Occipital lobe (tissue), 2 donors: ENCODE measurements around the gene TAS2R4. TPM values are rescaled to one million over a fixed set of nuclear protein-coding genes. Genes with fewer than 3 reads are reported as not detected.
"Not testable (repeated sequence)": the region's sequence is repeated elsewhere in the genome, so short reads cannot be mapped to it uniquely, and the experiment has no call there.

Source experiments
- DNase-seq: peaks from one replicate; lab custom pipeline; 2025; lab: John Stamatoyannopoulos, UW
- total RNA-seq: library from RNA; depleted of rRNA; stranded (reverse); fragments of >200 nt; gene quantifications from one replicate; pipeline ENCODE4 v1.2.3, GENCODE V29; 2014

The TAS2R4 gene, protein sequence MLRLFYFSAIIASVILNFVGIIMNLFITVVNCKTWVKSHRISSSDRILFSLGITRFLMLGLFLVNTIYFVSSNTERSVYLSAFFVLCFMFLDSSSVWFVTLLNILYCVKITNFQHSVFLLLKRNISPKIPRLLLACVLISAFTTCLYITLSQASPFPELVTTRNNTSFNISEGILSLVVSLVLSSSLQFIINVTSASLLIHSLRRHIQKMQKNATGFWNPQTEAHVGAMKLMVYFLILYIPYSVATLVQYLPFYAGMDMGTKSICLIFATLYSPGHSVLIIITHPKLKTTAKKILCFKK
- 4.5 TPM for total RNA-seq

DNA sequence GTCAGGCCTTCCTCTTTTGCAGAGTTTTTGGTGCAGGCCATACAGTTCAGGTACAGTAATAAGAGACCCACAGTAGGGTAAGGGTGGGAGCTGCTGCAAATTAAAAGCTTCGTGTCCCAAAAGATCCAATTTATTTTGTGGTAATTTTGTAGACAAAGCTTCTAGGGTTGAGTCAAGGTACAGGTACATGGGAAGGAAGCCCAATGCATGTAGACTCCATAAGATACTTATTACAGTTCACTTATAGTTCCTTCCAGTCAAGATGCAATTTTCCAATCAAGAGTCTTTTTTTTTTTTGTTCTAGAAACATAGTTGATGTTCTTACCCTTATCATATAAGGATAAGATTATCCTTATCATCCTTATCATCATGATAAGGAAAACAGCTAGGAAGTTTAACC lies at the start of gene TAS2R4:
TAS2R4 (plus strand) TSS at position 301 of the 400 bp plus-strand sequence. CDS start 1,815 bp downstream, outside the sequence.
- DNase-seq, result no peak

DNA sequence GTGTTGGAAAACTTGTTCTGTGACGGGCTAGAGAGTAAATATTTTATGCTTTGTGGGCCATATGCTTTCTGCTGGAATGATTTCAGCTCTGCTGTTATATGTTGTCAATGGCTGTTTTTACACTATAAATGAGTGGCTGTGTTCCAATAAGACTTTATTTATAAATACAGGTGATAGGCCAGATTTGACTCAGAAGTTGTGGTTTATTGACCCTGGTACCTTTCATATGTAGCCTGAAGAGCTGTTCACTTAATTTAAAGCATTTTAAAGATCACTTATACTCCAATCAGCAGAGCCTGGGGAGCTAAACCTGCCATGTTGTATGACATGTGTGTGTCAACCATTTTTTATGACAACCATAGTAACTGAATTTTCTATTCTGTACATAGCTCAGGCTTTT lies 47.5 kb upstream of the TAS2R4 start:
- no peak for DNase-seq

DNA sequence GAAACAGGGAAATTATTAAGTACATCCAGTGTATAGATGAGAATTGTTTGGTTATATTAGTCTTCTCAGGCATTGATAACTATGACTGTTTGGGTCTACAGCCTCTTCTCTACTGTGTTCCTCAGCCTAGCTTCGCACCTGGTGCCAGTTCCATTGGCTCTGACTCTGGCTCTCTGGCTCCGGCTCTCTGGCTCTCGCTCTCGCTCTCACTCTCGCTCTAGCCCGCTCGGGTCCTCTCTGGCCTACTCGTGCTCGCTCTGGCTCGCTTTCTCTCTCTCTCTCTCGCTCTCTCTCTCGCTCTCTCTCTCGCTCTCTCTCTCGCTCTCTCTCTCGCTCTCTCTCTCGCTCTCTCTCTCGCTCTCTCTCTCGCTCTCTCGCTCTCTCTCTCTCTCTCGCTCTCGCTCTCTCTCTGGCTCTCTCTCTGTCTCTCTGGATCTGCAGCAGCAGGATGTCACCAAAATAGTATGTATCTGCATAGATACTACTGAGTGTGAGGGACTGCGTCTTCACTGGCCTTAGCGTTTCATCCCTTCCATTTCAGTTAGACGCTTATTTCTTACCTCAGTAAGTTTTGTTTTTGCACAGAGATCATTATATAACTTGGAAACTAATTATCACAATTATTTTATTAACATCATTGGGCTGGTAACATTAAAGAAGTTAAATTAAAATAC lies 44.9 kb upstream of the TAS2R4 start:
- DNase-seq, result no peak

DNA sequence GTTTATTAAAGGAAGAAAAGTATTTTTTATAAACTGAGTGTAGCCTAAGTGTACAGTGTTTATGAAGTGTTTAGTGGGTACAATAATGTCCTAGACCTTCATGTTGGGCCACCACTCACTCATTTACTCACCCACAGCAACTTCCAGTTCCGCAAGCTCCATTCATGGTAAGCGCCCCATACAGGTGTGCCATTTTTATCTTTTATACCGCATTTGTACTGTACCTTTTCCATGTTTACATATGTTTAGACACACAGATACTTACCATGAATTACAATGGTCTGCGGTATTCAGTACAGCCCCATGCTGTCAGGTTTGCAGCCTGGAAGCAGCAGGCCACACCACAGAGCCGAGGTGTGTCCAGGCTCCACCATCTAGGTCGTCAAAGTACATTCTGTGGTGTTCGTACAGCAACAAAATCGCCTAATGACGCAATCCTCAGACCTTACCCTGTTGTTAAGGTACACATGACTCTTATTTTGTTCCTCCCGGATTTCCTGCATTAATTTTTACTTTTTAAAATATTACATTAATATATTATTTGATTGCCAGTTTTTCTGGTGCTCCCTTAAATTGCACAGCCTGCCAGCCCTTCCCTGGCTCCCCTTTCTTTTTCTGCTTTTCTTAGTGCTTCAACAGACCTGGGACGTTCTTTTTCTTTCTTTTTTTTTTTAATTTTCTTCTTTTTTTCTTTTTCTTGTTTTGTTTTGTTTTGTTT lies 39.2 kb upstream of the TAS2R4 start:
- DNase-seq, result no peak

DNA sequence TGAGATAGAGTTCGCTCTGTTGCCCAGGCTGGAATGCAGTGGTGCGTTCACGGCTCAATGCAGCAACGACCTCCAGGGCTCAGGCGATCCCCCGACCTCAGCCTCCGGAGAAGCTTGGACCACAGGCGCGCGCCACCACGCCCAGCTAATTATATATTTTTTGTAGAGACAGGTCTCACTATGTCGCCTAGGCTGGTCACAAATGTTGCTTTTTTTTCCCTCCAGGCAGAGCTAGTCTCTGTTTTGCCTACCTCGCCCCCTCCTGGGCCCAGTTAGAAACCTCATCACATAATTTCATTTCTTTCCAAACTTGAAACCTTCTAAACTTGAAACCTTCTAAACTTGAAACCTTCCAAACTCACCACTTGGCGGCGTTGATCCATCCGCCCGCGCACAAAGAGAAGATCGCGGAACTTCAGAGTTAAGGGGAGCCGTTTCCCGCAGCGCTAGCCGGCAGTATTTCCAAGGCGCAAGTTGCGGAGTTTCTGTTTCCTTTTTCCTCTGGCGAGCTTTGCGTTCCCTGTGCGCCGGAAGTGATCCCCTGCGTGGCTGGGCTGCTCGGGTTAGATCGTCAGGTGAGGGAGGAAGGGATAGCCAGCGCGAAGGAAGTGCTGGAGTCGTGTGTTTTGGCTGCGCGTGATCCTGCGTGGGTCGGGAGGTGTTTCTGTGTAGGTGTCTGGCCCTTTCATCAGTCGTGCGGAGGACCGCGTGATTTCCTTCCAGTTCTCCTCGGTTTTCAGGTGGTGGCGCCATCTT lies 38.5 kb upstream of the TAS2R4 start, which contains the start of gene SSBP1:
SSBP1 (plus strand) TSS at position 523 of the 756 bp plus-strand sequence. CDS start 809 bp downstream, outside the sequence.
- DNase-seq, result peak; percentile 87

DNA sequence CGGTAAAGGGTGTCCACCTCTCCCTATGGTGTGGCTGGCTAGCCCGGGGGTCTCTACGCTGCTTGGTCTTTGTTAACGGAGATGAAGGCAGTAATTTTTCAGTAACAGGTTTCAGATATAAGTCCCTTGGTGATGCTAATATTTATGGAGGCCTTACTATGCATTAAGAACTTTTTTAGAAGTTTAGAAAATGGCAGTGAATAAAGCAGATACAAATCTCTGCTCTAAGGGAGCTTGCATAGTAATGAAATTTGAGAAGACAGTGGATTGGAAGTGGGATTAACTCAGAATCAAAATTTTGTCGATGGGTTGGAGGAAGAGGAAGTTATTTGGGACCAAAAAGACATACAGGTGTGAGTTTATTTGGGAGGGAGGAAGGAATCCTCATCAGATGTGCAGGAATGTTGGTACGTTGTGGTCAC lies 37.9 kb upstream of the TAS2R4 start:
- no peak for DNase-seq

DNA sequence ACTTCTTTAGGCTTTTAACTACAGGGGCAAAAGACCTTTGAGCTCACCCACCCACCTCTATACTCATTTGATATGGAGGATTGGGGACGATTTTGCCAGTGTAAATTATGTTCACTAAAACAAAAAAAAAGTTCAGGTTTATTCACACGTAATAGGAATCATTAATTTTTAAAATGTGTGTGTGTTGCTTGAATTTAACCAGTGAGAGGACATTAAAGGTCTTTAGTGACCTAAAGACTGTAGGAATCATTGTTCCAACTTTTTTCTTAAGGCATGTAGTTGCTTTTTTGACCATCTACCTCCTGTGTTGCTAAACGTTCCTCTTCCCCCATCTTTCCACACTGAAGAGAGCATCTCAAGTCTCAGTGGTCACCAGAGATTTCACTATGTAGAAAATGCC lies 37.2 kb upstream of the TAS2R4 start:
- DNase-seq, result no peak

DNA sequence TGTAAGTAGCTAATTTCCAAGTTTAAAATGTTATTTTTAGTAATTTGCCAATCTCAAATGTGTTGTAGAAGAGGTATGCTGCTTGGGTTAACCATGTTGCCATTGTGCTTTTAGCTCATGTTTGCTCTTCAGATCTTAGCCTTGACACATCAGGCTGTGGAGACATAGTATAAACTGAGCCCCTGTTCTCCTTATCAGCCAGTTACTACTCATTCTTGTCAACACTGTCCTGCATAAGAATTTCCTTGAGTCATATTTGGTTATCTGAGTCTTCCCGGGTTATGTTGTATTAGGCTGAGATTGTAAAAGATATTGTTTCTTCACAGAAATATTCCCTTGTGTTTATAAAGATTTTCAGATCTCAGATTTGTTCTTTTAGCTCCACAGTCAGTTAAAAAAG lies 34.2 kb upstream of the TAS2R4 start:
- DNase-seq, result no peak

DNA sequence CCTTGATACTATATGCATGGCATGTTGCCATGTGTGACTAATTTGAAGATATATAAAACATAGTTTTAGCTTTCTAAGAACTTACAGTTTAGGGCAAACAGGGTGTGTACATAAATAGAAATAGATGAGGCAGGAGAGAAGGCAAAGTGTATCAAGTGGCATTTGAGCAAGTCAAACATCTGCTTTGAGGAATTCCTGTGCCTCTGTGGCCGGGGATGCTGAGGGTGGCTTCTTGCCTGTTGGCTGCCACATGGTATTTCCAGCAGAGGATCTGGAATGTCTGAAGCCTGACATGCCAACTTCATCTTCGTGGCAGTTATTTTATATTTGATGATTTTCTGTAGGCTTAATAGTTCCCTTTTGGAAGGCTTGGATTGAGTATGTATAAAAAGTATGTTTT lies 32.3 kb upstream of the TAS2R4 start:
- DNase-seq, result no peak

DNA sequence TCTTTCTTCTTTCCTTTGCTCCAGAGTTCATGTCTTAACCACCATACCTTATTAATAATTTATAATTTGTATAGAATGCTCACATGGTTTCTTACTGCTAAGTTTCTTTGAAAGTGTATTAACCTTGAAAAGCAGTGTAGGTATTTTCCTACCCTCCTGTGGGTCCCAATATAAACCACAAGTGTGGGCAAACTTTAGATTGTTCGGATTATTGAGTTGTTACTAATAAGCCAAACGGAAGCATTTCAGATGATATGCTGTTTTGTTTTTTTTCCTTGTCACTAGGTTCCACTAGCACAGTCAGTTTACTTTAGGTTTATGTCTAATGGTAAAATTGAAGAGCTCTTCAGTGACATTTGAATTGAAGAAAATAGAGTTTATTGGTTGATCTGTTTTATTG lies 28.1 kb upstream of the TAS2R4 start:
- no peak for DNase-seq

DNA sequence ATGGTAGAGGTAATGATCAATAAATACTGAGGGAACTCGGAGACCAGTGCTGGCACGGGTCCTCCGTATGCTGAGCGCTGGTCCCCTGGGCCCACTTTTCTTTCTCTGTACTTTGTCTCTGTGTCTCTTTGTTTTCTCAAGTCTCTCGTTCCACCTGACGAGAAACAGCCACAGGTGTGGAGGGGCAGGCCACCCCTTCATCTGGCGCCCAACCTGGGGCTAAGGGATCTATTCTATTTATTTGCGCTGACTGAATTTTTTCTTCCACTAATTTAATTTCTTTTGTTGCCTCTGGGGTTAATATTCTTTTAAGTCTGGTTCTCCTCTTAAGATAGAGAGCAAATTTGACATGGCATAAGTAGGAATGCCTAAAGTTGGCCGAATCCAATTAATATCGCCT lies 24.6 kb upstream of the TAS2R4 start:
- not testable (repeated sequence) for DNase-seq

DNA sequence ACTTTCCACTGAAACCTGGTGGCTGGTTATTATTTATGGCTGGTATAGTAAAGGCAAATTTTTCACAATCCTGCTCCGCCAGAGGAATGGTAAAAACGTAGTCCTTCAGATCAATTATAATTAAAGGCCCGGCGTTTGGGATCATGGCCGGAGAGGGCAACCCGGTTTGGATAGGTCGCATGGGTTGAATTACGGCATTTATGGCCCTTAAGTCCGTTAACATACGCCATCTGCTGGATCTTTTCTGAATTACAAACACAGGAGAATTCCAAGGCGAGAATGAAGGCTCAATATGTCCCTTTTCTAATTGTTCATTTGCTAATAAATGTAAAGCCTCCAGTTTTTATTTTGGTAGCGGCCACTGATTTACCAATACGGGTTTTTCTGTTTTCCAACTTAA lies 23.8 kb upstream of the TAS2R4 start:
- no peak for DNase-seq

DNA sequence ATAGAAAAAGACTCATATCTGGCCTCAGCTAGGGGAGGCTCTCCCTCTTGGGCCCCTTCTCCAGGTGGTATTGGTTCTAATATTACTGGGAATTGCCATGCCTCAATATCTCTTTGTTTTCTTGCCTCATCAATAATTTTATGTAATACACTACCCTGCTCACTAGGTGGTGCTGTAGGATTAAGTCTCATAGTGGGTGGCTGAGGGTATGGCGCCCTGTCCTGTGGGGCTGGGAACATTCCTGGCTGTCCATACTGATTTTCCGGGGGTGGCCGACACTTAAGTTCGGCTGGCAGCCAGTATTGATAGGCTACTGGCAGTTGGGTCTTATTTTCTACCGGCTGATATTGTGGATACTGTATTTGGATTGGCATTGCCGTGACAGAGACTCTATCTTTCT lies 21.5 kb upstream of the TAS2R4 start:
- DNase-seq, result no peak

DNA sequence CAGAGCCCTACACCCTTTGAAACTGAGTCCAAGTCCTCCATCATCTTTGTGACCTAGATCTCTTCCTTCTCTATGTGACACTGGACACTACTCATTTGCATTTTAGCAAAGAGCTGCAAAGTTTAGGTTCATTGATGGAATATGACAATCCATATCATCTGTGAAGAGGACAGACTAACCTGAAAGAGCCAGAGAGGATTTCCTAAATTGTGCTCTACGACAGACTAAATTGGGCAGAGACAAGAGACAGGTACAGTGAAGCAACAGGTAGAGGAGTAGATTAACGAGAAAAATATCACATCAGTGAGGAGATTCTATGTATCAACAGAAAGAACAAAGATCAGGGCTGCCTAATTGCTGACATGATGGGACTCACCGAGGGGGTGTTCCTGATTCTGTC lies 12.7 kb upstream of the TAS2R4 start, which contains the start of gene TAS2R3:
TAS2R3 (plus strand) TSS at position 301 of the 400 bp plus-strand sequence; CDS start at position 363, 62 bp downstream.
- DNase-seq, result no peak

DNA sequence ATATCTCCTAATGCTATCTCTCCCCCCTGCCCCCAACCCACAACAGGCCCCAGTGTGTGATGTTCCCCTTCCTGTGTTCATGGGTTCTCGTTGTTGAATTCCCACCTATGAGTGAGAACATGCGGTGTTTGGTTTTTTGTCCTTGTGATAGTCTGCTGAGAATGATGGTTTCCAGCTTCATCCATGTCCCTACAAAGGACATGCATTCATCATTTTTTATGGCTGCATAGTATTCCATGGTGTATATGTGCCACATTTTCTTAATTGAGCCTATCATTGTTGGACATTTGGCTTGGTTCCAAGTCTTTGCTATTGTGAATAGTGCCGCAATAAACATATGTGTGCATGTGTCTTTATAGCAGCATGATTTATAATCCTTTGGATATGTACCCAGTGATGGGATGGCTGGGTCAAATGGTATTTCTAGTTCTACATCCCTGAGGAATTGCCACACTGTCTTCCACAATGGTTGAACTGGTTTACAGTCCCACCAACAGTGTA lies 6.3 kb upstream of the TAS2R4 start:
- not testable (repeated sequence) for DNase-seq

DNA sequence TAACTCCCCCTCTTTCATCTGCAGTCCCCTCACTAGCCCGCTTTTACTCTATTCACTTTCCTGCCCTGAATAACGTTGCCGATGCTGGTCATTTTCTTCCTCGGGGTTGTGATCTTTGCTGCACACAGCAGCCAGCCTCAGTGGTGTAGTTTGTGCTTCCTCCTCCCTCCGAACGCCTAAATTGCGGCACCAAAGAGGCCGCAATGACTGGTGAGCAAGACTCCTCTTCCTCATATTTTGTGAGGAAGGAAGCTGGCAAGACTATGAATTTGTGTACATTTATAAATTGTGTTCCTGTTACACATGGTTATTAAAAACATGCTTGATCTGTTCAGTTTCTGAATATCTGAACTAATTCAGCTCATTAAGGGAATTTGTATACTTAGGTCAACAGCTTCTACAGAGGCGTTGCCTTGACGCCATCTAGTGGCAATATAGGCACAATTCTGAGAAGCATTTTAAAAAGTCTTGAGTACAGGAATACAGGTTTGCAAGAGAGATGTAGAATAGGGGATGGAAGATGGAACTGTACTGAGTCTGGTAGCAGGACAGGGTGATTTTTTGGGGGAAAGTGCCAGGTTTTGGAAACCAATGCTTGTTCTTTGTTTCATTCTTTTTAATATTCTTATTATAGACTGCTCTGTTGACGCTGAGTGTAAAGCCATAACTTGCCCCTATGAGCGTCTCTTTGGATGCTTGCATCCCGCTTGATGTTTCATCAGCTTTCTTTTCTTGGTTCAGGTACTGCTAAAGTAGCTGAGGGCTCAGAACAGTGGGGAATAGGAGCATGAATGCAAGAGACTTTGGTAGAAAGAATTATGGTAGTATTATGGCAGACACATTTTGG lies 9.5 kb downstream of the TAS2R4 start:
- no peak for DNase-seq

DNA sequence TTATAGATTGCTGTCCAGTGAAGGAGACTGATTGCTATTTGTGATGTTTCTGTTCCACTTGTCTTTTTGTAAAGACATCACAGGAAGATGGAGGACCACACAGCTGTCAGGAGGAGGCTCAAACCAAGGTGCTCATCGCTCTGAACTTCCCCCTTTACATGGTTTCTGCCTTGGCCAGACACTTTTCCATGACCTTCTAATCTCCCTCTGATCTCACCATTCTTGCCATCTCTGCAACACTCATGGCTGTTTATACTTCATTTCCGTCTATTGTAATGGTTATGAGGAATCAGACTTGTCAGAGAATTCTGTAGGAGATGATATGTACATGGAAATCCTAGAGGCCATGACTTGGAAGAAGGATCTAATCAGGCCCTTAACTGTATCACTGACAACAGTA lies 11.8 kb downstream of the TAS2R4 start:
- no peak for DNase-seq

DNA sequence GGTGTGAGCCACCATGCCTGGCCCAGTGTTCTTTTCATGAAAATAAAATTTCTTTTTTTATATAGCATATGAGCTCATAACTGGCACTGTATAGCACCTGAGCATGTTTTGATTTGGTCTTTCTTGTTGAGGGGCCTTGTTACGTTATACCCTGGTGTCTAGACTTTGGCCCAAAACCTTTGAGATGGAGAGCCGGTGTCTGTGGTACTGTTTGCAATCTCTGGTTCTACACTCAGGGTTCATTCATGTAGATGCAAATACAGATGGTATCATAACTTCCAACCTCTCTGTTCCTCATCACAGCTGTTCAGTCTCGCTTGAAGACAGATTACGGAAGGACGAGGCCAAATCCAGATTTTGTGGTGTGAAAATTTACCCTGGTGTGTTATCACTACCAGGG lies 13.4 kb downstream of the TAS2R4 start, which contains the start of gene TAS2R5:
TAS2R5 (plus strand) TSS at position 301 of the 400 bp plus-strand sequence. CDS start 145 bp downstream, outside the sequence.
- DNase-seq, result no peak

DNA sequence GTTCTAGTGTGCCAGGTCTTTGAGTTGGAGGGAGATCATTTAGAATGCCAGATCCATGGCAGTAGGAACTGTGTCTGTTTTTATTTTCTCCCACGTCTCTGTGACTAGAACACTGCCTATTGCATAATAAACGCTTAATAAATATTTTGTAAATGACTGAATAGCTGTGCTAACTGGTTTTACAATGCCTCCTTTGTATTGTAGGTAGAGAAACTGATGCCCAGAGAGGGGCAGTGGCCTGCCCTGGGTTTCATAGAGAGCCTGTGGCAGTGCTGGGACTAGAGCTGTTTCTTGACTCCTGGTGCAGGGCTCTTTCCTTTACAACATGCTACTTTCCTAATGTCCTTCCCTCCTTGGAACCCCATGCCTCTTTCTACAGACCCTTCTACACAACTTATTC lies 16.1 kb downstream of the TAS2R4 start:
- DNase-seq, result no peak

DNA sequence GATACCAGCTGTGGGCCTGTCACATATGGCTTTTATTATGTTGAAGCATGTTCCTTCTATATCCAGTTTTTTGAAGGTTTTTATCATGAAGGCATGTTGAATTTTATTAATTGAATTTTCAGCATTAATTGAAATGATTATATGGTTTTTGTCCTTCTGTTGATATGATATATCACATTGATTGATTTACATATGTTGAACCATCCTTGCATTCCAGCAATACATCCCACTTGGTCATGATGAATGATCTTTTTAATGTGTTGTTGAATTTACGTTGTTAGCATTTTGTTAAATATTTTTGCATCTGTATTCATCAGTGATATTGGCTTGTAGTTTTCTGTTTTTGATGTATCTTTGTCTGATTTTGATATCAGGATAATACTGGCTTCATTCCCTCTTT lies 43.6 kb downstream of the TAS2R4 start:
- no peak for DNase-seq
